DMS79 (cell line): ENCODE data around the gene PKHD1.

Experiments used
- DNase-seq: peaks from one replicate; lab custom pipeline; 2025; lab: John Stamatoyannopoulos, UW

PKHD1 gene

DNA sequence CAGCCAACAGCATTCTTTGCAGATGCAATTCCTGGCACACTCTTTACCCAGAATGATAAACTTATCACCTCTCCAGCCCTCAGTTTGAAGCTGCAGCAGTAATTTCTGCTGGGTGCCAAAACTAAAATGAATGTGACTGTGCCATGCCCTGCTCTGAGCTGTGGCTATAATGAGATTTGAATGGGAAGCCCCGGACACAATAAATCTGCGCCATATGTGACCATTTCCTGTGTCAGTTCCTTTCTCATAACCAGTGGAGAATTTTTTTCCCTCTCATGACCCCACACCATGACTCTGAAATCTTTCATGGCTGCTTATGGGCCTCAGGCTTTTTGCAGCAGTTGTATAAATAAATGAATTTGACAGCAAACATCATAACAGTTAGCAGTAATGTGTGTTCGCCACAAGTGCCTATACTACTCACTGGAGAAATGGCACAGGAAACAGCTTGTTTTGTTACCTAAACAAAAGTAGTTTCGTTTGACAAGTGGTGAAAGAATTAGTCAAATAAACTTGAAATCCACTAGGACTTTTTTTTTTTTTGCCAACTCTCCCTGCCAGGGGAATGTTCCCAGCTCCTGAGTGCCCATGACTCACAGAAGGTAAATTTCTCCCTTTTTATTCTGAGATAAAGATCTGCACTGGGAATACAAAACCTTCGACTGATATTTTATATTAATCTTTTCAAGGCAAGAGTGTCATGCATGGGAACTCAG, 408.4 kb downstream of the PKHD1 start:
- no peak for DNase-seq

DNA sequence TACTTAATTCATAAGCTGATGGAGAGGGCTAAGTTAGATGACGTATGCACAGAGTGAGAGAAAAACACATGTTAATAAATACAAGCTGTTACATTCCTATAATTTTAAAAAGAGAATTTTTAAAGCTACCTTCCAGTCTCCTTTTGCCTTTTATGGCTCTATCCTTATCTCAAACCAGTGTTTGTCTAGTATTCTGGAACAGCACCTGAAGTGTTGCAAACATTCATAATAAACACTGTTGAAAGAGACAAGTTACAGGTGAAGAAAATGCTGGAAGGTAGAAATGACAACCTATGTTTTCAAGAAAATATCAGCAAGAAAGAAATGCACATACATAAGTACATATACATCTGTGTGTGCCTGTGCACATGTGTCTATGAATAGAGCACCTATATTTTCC, 409.1 kb downstream of the PKHD1 start:
- DNase-seq = no peak

DNA sequence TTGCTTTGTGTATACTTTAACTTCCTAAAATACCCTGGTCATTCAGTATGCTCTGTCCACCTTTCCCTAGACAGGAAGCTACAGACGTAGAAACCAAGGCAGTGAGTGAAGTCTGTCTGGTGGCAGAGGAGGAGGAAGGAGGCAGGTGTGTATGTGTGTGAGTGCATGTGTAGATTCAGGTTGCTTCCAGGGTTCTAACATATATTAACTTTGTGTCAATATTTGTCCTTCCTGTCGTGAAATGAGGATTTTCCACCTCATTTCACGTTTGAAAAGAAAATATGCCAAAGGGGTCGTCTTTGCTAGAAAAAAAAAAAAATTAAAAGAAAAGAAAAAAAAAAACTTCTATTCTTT, 411.5 kb downstream of the PKHD1 start:
- no peak for DNase-seq

DNA sequence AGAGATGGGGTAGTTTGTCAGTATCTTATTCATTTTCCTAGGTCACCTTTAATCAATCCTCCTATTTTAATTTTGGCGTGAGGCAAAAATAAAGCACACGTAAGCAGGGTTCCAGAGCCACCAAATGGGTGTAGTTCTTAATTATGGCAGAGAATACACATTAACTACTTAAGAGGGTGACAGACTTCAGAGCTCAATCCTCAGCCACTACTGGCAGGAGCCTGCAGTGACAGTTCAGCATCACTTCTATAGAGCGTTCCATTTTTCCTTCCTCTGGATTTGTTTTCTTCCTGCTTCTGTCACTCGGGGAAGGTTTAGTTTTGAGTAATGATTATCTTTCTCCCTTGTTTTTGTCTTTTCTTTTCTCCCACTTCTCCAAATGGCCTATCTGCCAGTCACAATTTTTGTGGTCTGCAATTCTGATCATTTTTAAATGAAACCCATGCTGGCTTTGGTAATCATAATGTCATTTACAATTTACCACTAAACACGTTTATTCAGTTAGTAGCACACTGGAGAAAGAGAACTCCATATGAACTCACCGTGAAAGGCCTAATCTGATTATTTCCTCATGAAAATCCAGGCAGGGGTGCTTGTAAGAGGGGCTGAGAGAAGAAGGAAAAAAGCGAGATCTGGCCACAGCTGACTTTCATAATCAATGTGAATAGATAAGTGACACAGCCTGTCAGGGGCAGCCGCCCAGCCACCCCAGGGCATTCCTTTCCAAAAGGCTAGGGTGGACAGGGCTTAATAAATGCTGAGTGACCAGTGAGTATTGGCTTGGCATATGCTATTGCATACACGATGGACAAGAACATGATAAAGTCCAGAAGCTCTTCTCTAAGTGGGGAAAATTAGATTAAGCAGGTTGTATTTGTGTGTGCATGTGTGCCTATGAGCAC, 412.1 kb downstream of the PKHD1 start:
- no peak for DNase-seq

DNA sequence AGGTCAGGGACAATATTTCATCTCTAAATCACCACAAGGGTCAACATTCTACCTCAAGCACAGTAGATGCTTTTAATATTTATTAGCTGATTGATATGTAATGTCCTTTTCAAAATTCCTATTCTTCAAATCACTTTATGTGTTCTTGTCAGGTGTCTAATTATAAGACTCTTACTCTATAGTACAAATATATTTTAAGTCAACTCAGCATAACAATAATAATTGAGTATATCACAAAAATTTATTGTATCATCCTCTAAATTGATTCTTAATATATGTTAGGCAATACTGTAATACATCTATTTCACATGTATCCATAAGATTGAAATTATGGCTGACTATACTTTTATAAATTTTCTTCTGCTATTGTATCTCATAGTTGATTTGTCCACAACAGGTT, 423.9 kb downstream of the PKHD1 start:
- no peak for DNase-seq

DNA sequence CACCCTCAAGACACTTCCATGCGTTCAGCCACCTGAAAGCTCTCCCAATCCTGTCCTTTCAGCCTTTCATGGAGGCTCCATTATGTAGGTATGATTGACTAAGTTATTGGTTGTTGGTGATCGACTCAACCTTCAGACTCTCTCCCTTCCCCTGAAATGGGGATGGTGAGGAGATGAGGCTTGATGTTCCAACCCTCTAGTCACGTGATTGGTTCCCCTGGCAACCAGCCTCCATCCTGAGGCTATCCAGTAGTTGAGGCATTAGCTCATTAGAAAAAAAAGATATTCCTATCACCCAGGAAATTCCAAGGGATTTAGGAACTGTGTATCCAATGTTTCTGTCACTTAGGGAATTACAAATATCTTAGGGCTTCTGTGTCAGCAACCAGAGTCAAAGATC, 426.6 kb downstream of the PKHD1 start:
- no peak for DNase-seq

DNA sequence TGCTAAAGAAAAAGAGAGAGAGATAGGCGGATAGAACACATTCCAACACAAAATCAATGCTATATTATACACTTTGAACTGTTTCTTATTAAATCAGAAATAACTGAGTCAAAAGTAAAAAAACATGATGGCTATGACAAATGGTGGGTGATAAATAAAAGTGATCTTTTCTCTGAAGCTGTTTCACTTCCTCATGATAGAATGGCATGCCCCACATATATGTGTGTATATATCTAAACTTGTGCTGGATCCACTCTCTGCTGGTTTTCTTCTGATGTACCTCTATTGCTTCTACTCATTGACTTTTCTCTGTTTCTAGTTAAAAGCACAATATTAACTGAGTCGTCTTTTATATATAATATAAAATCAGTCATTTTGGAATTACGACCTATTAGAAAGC, 429.9 kb downstream of the PKHD1 start:
- DNase-seq = no peak

DNA sequence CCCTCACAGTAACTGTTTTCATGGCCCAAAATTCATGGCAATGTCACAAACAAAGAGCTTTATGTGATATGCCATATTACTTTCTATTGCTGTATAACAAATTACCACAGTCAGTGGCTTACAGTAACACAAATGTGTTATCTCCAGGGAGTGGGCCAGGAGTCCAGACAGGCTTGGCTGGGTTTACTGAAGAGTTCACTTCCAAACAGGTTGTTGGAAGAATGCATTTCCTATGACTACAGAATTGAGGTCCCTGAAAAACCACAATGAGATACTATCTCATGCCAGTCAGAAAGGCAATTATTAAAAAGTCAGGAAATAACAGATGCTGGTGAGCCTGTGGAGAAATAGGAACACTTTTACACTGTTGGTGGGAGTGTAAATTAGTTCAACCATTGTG, 431.9 kb downstream of the PKHD1 start:
- DNase-seq = no peak

DNA sequence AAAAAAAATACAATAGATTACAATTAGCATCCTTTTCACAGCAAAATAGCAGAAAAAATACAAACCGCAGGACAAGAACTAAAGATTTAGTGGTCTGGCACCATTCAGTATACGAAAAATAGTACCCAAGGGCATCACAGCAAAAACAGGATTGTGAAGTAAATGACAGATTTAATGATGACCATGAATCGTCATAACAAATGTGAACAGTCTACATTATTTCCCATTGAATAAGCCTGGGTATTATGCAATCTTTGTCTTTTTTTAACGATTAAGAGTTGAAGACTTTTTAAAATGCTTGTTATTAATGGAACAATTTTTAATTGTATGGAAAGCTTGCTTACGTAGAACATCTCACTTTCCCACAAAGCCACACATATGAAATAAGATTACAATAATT, 432.8 kb downstream of the PKHD1 start:
- no peak for DNase-seq

DNA sequence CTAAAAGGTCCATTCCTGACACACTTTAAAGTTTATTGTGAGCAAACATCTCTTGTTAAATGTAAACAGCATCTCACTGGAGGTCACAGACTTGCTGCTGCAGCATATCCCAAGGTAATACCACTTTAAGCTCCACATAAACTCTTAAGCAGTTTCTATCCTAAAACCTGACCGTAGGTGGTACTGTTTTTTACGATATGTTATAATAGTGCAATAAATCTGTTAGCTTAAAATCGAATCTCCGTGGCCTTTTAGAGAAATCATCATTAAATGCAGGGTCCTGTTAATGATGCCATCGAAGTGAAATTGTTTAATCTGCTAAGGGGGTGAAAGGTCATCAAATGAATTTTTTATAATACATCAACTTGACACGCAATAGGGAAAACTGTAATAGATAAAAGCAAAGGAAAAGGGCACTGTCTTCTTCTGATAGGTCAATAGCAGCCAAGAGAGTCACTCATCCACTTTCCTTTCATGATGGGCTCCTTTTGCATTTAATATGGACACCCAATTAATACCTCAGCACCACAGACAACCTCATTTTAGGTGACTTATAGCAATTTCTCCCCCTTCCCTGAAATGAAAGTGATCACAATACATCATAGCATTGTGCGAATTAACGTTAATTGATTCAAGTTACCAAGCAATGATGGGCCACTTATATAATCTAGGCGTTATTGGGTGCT, 436.1 kb downstream of the PKHD1 start:
- DNase-seq = no peak

DNA sequence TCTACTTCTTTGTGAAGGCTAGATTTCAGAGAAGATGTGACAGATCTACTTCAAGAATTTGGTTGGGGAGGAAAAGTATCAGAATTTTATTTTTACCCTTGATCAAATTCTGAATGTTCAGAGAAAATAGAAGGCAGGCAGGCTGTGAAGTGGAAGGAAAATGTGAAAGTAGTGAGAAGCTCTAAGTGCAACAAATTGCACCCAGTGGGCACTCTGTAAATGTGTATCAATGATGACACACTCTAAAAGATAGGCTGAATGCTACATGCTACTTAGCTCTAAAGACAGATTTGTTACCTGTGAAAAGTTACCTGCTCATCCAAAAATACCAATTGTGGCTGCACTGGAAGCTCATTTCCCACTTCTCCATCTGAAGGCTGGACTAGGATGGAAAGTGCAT, 438.6 kb downstream of the PKHD1 start:
- DNase-seq = no peak

DNA sequence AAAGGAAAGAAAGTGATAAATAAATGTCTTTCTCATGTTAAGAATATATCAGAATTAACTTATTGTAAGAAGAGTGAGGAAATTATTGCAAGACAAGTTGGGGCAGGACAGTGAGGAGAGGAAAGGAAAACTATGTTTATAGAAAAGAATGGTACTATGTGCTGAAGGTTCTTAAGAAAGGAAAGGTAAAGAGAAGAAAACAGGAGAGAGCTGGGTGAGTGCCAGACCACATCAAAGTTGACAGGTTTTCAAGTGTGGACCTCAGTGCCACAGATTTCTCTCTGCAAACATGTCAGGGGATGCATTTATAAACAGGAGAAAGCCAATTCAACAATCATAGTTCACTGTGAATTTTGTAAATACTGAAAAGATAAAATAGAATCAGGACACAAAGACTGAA, 439.2 kb downstream of the PKHD1 start:
- DNase-seq = no peak

DNA sequence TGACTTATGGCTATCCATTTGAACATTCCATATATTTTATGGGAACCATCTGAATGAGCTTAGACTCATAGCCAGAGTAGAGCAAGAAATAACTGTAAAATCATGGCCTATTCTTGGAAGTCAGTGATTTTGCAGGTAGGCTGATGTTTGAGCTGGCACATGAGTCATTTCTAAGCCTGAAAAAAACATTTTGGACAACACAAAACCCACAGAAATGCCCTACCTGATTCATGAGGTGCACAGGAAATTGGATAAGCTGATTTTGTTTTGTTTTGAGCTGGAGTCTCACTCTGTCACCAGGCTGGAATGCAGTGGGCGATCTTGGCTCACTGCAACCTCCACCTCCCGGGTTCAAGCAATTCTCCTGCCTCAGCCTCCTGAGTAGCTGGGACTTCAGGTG, 443.0 kb downstream of the PKHD1 start:
- DNase-seq = no peak

DNA sequence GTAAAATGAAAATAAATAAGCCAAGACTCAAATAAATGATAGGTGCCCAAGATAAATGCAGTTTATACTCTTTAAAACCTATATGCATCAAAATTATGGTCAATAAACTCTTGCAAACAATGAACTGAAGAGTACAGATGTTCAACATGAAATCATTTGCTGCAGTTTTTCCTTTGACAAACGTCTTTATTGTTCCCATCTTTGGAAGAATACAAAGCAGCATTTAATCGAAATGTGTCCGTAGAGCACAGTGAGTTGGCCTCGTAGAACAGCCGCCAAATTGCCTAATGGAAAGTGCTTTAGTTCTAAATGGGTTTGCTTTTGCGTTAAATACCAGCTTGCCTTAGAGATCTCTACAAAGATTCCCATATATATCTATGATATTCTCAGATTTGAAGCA, 447.4 kb downstream of the PKHD1 start:
- DNase-seq = no peak

DNA sequence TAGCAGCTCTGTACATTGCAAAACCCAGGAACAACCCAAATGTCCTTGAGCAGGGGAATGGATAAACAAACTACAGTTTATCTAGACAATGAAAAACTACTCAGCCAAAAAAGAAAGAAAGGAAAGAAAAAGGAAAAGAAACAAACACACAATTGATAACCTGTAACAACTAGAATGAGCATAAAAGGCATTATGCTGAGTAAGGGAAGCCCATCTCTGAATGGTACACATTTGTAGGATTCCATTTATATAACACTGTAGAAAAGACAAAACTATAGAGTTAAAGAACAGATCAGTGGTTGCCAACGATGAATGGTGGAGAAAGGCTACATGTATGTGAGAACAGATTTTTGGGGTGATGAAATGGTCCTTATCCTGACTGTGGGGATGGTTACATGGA, 454.0 kb downstream of the PKHD1 start:
- no peak for DNase-seq

DNA sequence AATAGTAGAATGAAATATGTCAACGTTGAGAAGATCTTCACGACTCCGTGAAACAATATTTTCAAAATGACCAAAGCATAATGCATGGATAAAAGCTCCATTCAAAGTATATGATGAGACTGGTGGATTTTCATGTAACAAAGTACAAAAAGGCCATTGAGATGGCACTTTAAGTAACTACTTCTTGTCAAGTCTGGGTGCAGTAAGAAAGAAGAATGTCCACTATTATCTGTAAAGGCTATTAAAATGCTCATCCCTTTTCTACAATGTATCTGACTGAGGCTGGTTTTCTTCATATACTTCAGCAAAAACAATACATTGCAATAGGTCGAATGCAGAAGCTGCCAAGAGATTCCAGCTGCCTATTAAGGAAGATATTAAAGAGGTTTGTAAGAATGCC, 457.4 kb downstream of the PKHD1 start:
- DNase-seq = no peak

DNA sequence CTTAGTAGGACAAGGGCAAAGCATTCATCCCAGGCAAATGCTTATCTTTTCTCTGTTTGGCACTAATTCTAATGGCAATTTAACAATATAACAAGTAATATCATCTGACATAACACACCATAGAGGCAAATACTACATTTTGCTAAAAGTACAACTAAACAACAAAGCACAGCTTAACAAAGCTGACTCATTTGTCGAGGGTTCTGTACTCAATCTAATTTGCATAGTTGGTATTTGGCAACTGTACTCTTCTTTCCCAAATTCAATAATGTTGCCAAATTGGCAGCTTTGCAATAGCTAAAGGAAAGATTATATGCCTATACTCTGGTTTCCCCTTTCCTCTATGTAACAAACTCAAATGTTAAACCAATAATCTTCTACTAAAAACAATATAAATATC, 461.0 kb downstream of the PKHD1 start:
- no peak for DNase-seq

DNA sequence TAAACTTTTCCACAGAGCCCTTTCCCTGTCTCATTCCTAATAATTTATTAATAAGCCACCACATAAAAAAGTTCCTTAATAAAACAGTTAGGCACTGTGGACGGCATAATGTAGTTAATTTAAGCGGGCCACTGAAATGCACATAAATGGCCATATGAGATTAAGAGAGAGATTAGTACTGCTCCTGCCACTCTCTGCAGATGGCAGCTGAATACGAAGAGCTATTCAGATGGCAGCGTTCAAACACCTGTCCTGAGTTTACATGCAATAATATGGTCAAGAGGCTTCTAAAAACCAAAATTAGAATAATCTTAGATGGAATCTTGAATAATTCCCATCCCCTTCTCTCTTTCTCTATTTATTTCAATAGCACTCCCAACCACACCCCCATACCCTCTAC, 461.8 kb downstream of the PKHD1 start:
- no peak for DNase-seq

DNA sequence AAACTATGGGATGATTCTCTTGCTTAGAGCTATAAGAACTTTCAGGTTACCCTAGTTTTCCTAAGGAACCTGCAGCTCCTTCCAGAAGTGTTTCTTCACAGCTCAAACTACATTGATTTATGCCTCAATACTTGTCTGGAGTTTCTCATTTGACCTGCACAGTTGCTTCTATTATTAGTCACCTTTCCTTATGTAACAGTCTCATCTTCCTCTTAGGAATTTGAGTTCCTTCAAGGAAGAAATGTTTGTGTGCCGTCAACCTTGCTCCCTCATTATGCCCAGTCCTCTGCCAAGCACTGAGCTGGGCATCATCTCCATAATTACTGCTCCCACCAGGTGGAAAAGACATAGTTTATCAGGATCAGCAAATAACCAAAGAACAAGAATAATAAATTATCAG, 466.4 kb downstream of the PKHD1 start:
- DNase-seq = no peak

DNA sequence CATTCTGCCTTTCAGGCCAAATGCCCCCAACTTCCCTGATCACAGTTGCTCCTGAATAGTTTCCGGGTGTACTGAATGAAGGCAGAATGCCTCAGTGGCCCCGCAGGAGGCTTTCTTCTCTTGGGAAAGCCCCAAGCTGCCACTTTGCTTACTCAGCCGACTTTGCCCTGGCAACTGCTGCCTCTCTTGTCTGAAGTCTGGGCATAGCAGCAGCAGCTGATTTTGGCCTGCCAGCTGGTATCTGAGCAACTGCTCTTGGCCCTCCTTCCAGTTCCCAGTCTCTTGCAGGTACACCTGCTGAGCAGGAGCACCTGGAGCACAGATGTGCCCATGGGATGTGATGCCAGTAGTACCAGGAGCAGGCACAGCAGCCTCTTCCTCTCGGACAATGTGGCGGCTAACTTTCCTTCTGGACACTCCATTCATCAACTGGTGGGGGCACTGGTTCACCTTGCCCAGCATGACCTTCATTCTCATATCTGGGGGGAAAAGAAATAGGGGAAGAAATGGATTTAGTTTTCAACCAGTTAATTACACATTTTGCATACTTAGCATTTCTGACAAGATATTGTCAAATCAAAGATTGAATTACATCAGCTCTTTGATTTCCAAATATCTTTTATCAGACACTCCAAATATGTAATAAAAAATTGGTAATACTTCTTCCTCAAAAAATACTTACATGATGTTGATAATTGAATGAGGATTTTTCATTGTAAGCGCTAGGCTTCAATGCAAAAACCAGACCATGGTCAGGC, 468.2 kb downstream of the PKHD1 start:
- no peak for DNase-seq

DNA sequence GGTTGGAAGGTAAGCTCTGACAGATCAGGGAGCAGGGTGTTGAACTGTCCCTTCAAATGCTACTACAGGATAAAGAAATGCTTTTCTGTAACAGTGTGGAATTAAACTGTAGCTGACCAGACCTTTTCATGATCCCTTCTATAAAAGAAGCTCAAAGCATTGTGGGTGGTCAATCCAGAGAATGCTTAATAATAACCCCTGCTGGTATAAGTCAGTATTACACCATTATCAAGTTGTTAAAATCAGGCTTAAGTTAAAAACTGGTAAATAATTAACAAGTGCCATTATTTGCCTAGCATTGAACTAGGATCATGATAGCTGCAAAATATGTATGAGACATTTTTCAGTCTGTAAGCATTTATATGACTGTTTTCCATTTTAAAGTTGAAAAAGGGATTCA, 468.9 kb downstream of the PKHD1 start:
- DNase-seq = no peak

DNA sequence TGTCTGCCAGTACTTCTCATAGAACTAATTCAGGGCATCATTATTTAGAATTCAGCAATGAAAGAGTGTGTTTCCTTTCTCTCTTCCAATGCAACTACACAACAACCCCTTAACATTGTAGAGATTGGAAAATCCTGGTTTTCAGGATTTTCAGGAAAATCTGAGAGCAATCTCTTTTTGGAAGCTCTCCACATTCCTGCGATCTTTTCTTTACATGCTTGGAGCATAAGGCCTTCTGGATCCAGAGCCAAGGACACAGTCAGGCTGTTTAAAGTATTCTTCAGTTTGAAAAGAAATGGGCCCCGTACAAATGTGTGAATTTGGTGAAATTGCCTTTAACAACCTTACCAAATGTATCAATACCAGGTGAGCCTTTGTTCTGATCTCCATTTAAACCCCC, 469.7 kb downstream of the PKHD1 start:
- DNase-seq = no peak
